LNCaP clone FGC (cell line): ENCODE data around the gene PMEL.
"Not testable (repeated sequence)": the region's sequence is repeated elsewhere in the genome, so short reads cannot be mapped to it uniquely, and the experiment has no call there.

Experiments used
- DNase-seq: peaks from one replicate; pipeline ENCODE4 v3.0.0-alpha.2; 2011; ENCODE audit warnings: low read depth
- H3K4me3 ChIP-seq: 2 replicates; pipeline ENCODE4 v1.5.1; 2011; ENCODE audit warnings: mild to moderate bottlenecking, low read depth, low read length, control low read depth
- CTCF ChIP-seq: IDR thresholded peaks from 2 replicates; pipeline ENCODE4 v1.5.1; 2012; ENCODE audit warnings: mild to moderate bottlenecking; ENCODE audit not compliant: control insufficient read depth, insufficient read depth; ENCODE audit errors: extremely low read depth

Gene PMEL

GRCh38 chr12:55995366-55995765, 29.5 kb upstream of the PMEL start:
- DNase-seq, result no peak
- no peak overlapping the region for H3K4me3 ChIP-seq
- TF ChIP-seq CTCF, result no peak

- DNase-seq, result no peak
- no peak overlapping the region for H3K4me3 ChIP-seq
- no peak for TF ChIP-seq CTCF
These were observed 27.5 kb upstream of the PMEL start for GRCh38 chr12:55993230-55993853.

GRCh38 chr12:55991110-55991509, 25.3 kb upstream of the PMEL start:
- no peak for TF ChIP-seq CTCF
- no peak overlapping the region for H3K4me3 ChIP-seq
- no peak for DNase-seq

- H3K4me3 ChIP-seq, DNase-seq: not testable (repeated sequence)
These were observed 20.1 kb upstream of the PMEL start for GRCh38 chr12:55985976-55986375.

GRCh38 chr12:55985341-55985740, 19.5 kb upstream of the PMEL start:
- TF ChIP-seq CTCF, result no peak
- DNase-seq, result no peak
- H3K4me3 ChIP-seq, result no peak overlapping the region

GRCh38 chr12:55984861-55985260, 19.0 kb upstream of the PMEL start:
- H3K4me3 ChIP-seq, result no peak overlapping the region
- DNase-seq, result no peak
- TF ChIP-seq CTCF, result no peak

- no peak overlapping the region for H3K4me3 ChIP-seq
- no peak for DNase-seq
- no peak for TF ChIP-seq CTCF
These were observed 17.5 kb upstream of the PMEL start for GRCh38 chr12:55983232-55983842.
